H1 (cell line): ENCODE measurements around the gene CCDC15. TPM values are rescaled to one million over a fixed set of nuclear protein-coding genes. Genes with fewer than 3 reads are reported as not detected.

Source experiments
- CTCF ChIA-PET: fragments of 300-600 bp; sonication (Branson Sonifier 250); formaldehyde crosslinking; loops from one replicate; lab custom pipeline; 2021; ENCODE audit not compliant: partially characterized antibody; lab: Charles Lee
- POLR2A ChIA-PET: fragments of 300-600 bp; sonication (Branson Sonifier 250); formaldehyde crosslinking; loops from one replicate; lab custom pipeline; 2021; ENCODE audit warnings: inconsistent platforms; ENCODE audit not compliant: partially characterized antibody; lab: Charles Lee
- DNase-seq, 2 experiments: peaks; one replicate each; pipeline versions ENCODE4 v3.0.0 to v3.0.0-alpha.2; 2010 to 2022; ENCODE audit warnings: low spot score in 2 of 2, low read depth in 1 of 2, mixed read lengths in 1 of 2
- FAIRE-seq: peaks from 2 replicates; lab custom pipeline; 2011; peaks lifted over from hg19 to GRCh38; lab: Jason Lieb, UNC
- H2AFZ ChIP-seq: 2 replicates; pipeline ENCODE4 v1.8.1; 2012; ENCODE audit warnings: low read length, inconsistent platforms
- H2AK5ac ChIP-seq: 2 replicates; pipeline ENCODE4 v1.6.1; 2013; ENCODE audit warnings: low read depth, low read length
- H2BK120ac ChIP-seq: replicated peaks from 2 replicates; pipeline ENCODE3; 2013; ENCODE audit warnings: low read depth, low read length, inconsistent platforms
- H2BK12ac ChIP-seq: 2 replicates; pipeline ENCODE4 v1.6.1; 2013; ENCODE audit warnings: low read depth, low read length
- H2BK15ac ChIP-seq: 2 replicates; pipeline ENCODE4 v1.6.1; 2013; ENCODE audit warnings: low read length
- H2BK20ac ChIP-seq: 2 replicates; pipeline ENCODE4 v1.6.1; 2013; ENCODE audit warnings: low read length
- H2BK5ac ChIP-seq: 2 replicates; pipeline ENCODE4 v1.6.1; 2013; ENCODE audit warnings: low read depth, low read length
- H3K14ac ChIP-seq: 2 replicates; pipeline ENCODE4 v1.6.1; 2013; ENCODE audit warnings: inconsistent platforms; ENCODE audit not compliant: insufficient read length
- H3K18ac ChIP-seq: 2 replicates; pipeline ENCODE4 v1.6.1; 2013; ENCODE audit warnings: low read length; ENCODE audit errors: extremely low read depth
- H3K23ac ChIP-seq: 2 replicates; pipeline ENCODE4 v1.6.1; 2013; ENCODE audit warnings: inconsistent platforms; ENCODE audit not compliant: insufficient read length
- H3K23me2 ChIP-seq: 2 replicates; pipeline ENCODE4 v1.6.1; 2013; ENCODE audit warnings: low read depth, low read length
- H3K27ac ChIP-seq: 2 replicates; pipeline ENCODE4 v1.6.1; 2011; ENCODE audit warnings: low read depth, low read length, inconsistent platforms
- H3K27me3 ChIP-seq, 4 experiments: replicated peaks in 1 of 4; 1 replicate in 1 of 4; 2 replicates in 3 of 4; pipeline versions ENCODE4 v1.6.1 to v1.8.1; 2011 to 2013; ENCODE audit warnings: low read length in 3 of 4, mild to moderate bottlenecking in 3 of 4, inconsistent platforms in 2 of 4, mixed read lengths in 2 of 4, moderate library complexity in 1 of 4; ENCODE audit not compliant: control insufficient read depth in 3 of 4, insufficient read depth in 3 of 4; ENCODE audit errors: extremely low read depth in 1 of 4
- H3K36me3 ChIP-seq, 4 experiments: 2 replicates each; pipeline versions ENCODE4 v1.6.1 to v1.8.1; 2011 to 2013; ENCODE audit warnings: mild to moderate bottlenecking in 4 of 4, low read length in 3 of 4, moderate library complexity in 2 of 4, control low read depth in 1 of 4, inconsistent platforms in 1 of 4; ENCODE audit not compliant: insufficient read depth in 4 of 4, control insufficient read depth in 2 of 4
- H3K4ac ChIP-seq: replicated peaks from 2 replicates; pipeline ENCODE3; 2013; ENCODE audit warnings: low read length, low read depth, mixed read lengths, inconsistent platforms; ENCODE audit not compliant: insufficient read length
- H3K4me1 ChIP-seq, 4 experiments: replicated peaks in 1 of 4; 1 replicate in 1 of 4; 2 replicates in 3 of 4; pipeline versions ENCODE4 v1.6.1 to v1.8.1; 2011 to 2013; ENCODE audit warnings: low read length in 3 of 4, inconsistent platforms in 2 of 4, mixed read lengths in 1 of 4; ENCODE audit not compliant: insufficient read depth in 4 of 4, control insufficient read depth in 3 of 4
- H3K4me2 ChIP-seq, 2 experiments: 2 replicates each; pipeline versions ENCODE4 v1.6.1 to v1.8.1; 2011 to 2013; ENCODE audit warnings: low read depth in 2 of 2, low read length in 2 of 2, control low read depth in 1 of 2, inconsistent platforms in 1 of 2, mild to moderate bottlenecking in 1 of 2; ENCODE audit not compliant: insufficient read depth in 1 of 2
- H3K4me3 ChIP-seq, 4 experiments: fragments of 200-600, 300-600 bp in 1 of 4; sonication (generic), shearing (Covaris generic), sonication (Bioruptor Twin) in 1 of 4; 2 replicates each; pipeline versions ENCODE4 v1.5.1 to v1.8.1; 2011 to 2016; ENCODE audit warnings: low read length in 4 of 4, low read depth in 3 of 4, control low read depth in 2 of 4, inconsistent platforms in 2 of 4, mild to moderate bottlenecking in 2 of 4, mixed read lengths in 1 of 4, moderate library complexity in 1 of 4; ENCODE audit not compliant: insufficient read depth in 2 of 4; ENCODE audit errors: extremely low read depth in 1 of 4
- H3K56ac ChIP-seq: replicated peaks from 2 replicates; pipeline ENCODE3; 2013; ENCODE audit warnings: low read depth, mild to moderate bottlenecking, mixed read lengths, low read length, inconsistent platforms; ENCODE audit not compliant: insufficient read length
- H3K79me1 ChIP-seq: 2 replicates; pipeline ENCODE4 v1.6.1; 2013; ENCODE audit warnings: low read depth, low read length, control low read depth
- H3K79me2 ChIP-seq, 2 experiments: 2 replicates each; pipeline versions ENCODE4 v1.6.1 to v1.8.1; 2012 to 2013; ENCODE audit warnings: low read length in 2 of 2, mild to moderate bottlenecking in 2 of 2, inconsistent platforms in 1 of 2; ENCODE audit not compliant: insufficient read depth in 2 of 2, control insufficient read depth in 1 of 2
- H3K9ac ChIP-seq, 4 experiments: replicated peaks in 1 of 4; 1 replicate in 1 of 4; 2 replicates in 3 of 4; pipeline versions ENCODE4 v1.6.1 to v1.8.1; 2011 to 2013; ENCODE audit warnings: low read depth in 3 of 4, low read length in 3 of 4, control low read depth in 2 of 4, mild to moderate bottlenecking in 2 of 4, moderate library complexity in 2 of 4, inconsistent platforms in 1 of 4; ENCODE audit errors: extremely low read depth in 1 of 4
- H3K9me3 ChIP-seq, 2 experiments: 2 replicates each; pipeline versions ENCODE4 v1.6.1 to v1.8.1; 2012 to 2013; ENCODE audit warnings: mild to moderate bottlenecking in 2 of 2, moderate library complexity in 2 of 2, control low read depth in 1 of 2, inconsistent platforms in 1 of 2, low read depth in 1 of 2, low read length in 1 of 2, mixed read lengths in 1 of 2; ENCODE audit not compliant: insufficient read depth in 2 of 2
- H4K20me1 ChIP-seq, 2 experiments: replicated peaks in 1 of 2; 2 replicates each; pipeline versions ENCODE3 to v1.8.1; 2011 to 2013; ENCODE audit warnings: inconsistent platforms in 2 of 2, low read length in 2 of 2, mild to moderate bottlenecking in 1 of 2; ENCODE audit not compliant: insufficient read depth in 2 of 2, control insufficient read depth in 1 of 2
- H4K5ac ChIP-seq: 2 replicates; pipeline ENCODE4 v1.6.1; 2013; ENCODE audit warnings: low read length, low read depth, mixed read lengths, inconsistent platforms; ENCODE audit not compliant: insufficient read length
- H4K8ac ChIP-seq: 2 replicates; pipeline ENCODE4 v1.8.0; 2013; ENCODE audit warnings: mild to moderate bottlenecking, moderate library complexity, low read length, inconsistent platforms; ENCODE audit not compliant: insufficient read depth; ENCODE audit errors: extremely low read depth
- H4K91ac ChIP-seq: replicated peaks from 2 replicates; pipeline ENCODE3; 2013; ENCODE audit warnings: low read length, mixed read lengths, inconsistent platforms; ENCODE audit not compliant: insufficient read length
- CHD7 ChIP-seq: fragments of 300-600 bp; sonication (generic); IDR thresholded peaks from 2 replicates; pipeline ENCODE4 v1.7.1; 2012; ENCODE audit warnings: low read length, moderate library complexity, mild to moderate bottlenecking, inconsistent platforms; ENCODE audit not compliant: insufficient replicate concordance
- polyA plus RNA-seq, 7 experiments: library from polyadenylated mRNA; depleted of rRNA in 3 of 7; stranded (reverse) in 5 of 7; unstranded in 2 of 7; fragments of >200 nt in 5 of 7; fragments of 200-250 nt in 2 of 7; gene quantifications; 1 replicate in 5 of 7; 2 replicates in 1 of 7; 4 replicates in 1 of 7; pipeline versions ENCODE4 v1.2.1 to v1.2.3, GENCODE V29; 2011 to 2013; ENCODE audit warnings: missing spikeins in 2 of 7, mixed read lengths in 2 of 7
- total RNA-seq: library from RNA; stranded (reverse); fragmentation: NEBNext Ultra II Directional; extraction: Animal tissue kit (Norgen Biotek cat#: 25700); gene quantifications from 2 replicates; pipeline ENCODE4 v1.2.1, GENCODE V29; 2021

CCDC15 gene
- total and polyA plus RNA-seq, 2 of the 8 experiments (the other 6 are each of a cell fraction or from before 2014, with no cell fraction given) = 1.5 to 3.1 TPM

- no peak overlapping the region for H2BK120ac ChIP-seq
- H3K36me3 ChIP-seq = no peaks in the 10 kb centered on the region
- H3K4me3 ChIP-seq = no peak overlapping the region
- no peak for FAIRE-seq
- no peak overlapping the region for H3K23ac ChIP-seq
- H2BK5ac ChIP-seq = no peak overlapping the region
- no peak overlapping the region for H3K27ac ChIP-seq
- H2BK20ac ChIP-seq = no peak overlapping the region
- no peaks in the 10 kb centered on the region for H3K9me3 ChIP-seq
- no peaks in the 10 kb centered on the region for H3K79me1 ChIP-seq
- POLR2A ChIA-PET = no interaction called here
- no peak overlapping the region for H4K5ac ChIP-seq
- H3K18ac ChIP-seq = no peak overlapping the region
- H3K9ac ChIP-seq = no peak overlapping the region
- H4K91ac ChIP-seq = no peak overlapping the region
- H2AFZ ChIP-seq = no peak overlapping the region
- no peak overlapping the region for H3K56ac ChIP-seq
- H4K20me1 ChIP-seq = no peaks in the 10 kb centered on the region
- no peak for DNase-seq
- H3K14ac ChIP-seq = no peak overlapping the region
- H4K8ac ChIP-seq = no peak overlapping the region
- no peaks in the 10 kb centered on the region for H3K27me3 ChIP-seq
- no peak overlapping the region for H3K4me2 ChIP-seq
- no peaks in the 10 kb centered on the region for H3K4me1 ChIP-seq
- no peak overlapping the region for H2BK12ac ChIP-seq
- CTCF ChIA-PET = interaction anchor here (0.6 to 0.7 kb wide), 2 partner anchors 249 to 376 kb away, joined by 3 to 4 read pairs; no protein-coding TSS in a partner anchor
- H3K23me2 ChIP-seq = no peaks in the 10 kb centered on the region
- H3K79me2 ChIP-seq = no peaks in the 10 kb centered on the region
- no peak overlapping the region for H2AK5ac ChIP-seq
- H3K4ac ChIP-seq = no peak overlapping the region
- no peak overlapping the region for H2BK15ac ChIP-seq
- TF ChIP-seq CHD7 = no peak
Observed at GRCh38 chr11:125016413-125016812, 62.4 kb downstream of the CCDC15 start.
